GM19395 (cell line): ENCODE results near the gene NUDCD2.
"Not testable (repeated sequence)": the region's sequence is repeated elsewhere in the genome, so short reads cannot be mapped to it uniquely, and the experiment has no call there.

ENCODE experiments used
- ATAC-seq: cut with Tn5 transposase; IDR thresholded peaks from one replicate; pipeline ENCODE4 v1.9.1; 2021; ENCODE audit warnings: mild to moderate bottlenecking, moderate library complexity; ENCODE audit not compliant: unreplicated experiment

Gene NUDCD2

DNA sequence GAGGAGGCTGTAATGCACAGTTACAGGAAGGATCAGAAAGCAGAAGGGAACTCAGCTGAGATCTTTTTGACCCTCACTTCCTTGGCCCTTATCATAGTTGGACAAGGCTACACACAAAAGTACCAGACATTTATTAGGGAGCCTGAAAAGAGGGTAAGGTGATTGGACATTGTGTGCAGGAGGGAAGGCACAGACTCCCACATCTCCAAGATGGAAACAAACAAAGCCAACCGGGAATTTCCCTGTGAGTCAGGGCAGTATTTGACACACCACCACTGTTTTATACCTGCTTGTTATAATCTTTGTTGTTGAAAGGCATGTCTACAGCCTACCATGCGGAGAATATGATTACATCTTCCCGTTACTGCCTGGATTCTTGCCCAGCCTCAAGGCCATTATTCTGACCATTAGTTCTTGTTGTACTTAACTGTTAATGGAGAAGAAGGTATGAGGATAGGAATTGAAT is 25.5 kb downstream of the NUDCD2 start:
- no peak for ATAC-seq

DNA sequence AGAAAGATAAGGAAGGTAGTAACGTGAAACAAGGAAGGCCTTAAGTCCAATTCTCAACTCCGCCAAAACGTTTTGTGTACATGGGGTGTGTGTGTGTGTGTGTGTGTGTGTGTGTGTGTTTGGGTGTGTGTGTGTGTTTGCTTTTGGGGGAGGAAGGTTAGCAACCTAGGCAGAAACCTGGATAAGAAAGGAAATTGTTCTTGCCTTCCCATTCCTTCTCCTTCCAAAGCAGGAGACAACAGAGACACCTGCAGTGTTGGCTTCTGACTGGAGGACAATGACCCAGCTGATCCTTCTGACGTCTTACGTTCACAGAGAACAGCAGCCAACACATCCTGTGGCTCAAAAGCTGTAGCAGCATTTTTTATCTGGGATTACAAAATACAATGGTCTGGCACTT is 26.6 kb downstream of the NUDCD2 start:
- ATAC-seq: no peak

DNA sequence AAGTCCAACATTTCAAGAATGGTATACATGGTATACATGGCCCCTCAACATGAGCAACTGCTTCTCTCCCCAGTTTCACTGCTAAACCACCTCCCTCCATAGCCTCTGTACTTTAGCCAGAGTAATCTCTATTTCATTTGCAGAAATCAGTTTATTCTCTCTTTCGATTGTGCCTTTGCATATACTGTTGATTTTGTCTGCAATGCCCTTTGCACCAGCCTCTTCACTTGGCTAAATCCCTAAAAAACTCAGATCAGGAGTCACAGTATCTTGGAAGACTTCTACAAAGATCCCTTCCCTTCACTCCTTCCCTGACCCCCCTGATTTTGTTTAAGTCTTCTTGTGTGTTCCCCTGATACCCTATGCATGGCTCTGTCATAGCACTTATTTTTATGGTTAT is 27.4 kb downstream of the NUDCD2 start:
- no peak for ATAC-seq

DNA sequence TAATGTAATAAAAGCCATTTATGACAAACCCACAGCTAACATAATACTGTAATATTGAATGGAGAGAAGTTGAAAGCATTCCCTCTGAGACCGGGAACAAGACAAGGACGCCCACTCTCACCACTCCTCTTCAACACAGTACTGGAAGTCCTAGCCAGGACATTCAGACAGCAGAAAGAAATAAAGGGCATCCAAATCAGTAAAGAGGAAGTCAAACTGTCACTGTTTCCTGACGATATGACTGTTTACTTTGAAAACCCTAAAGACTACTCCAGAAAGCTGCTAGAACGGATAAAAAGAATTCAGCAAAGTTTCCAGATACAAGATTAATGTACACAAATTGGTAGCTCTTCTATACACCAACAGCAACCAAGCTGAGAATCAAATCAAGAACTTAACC is 33.8 kb downstream of the NUDCD2 start:
- not testable (repeated sequence) for ATAC-seq

DNA sequence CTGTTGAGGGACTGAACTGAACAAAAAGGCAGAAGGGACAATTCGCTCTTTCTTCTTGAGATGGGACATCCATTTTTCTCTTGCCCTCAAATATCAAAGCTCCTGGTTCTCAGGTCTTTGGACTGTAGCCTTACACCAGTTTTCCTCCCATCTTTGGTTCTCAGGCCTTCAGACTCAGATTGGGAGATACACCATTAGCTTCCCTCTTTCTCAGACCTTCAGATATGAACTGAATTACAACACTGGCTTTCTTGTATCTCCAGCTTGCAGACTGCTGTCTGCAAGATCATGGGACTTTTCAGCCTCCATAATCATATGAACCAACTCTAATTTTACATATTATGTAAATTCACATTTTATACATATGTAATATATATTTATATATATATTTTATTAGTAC is 35.1 kb downstream of the NUDCD2 start:
- no peak for ATAC-seq

DNA sequence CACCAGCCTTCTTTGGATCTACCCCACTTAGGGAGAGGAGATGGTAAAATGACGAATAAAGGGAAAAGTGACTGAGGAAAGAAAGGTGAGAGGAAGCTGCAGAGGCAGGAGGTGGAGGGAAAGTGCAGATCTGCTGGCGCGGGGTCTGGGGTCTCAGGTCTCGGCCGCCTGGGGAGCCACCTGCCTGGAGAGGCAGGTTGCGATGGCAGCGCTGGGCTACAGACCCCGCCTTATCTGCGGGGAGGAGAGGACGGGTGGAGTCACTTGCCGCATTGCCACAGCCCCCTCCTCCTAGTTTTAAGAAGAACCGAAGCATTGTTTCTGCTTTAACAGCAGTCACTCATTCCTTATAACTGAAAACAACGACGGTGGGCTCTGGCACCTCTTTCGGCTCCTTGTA is 44.2 kb downstream of the NUDCD2 start:
- not testable (repeated sequence) for ATAC-seq

DNA sequence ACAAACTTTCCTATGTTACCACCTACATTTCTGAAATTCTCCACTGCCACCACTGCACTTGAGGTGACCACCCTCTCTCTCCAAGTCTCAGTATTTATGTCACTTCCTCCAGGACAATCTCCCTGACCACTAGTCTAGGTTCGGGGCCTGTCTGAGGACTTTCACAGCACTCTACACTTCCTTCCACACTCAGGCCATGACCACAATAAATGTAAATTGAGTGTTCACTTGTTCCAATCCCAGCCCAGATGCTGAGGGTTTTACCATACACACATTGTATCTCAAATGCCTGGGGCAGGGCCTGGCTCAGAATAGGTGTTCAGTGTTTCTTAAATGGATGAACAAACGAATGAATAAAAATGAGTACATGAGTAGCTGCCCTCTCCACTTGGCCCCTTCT is 49.4 kb downstream of the NUDCD2 start:
- peak; percentile 38 for ATAC-seq

DNA sequence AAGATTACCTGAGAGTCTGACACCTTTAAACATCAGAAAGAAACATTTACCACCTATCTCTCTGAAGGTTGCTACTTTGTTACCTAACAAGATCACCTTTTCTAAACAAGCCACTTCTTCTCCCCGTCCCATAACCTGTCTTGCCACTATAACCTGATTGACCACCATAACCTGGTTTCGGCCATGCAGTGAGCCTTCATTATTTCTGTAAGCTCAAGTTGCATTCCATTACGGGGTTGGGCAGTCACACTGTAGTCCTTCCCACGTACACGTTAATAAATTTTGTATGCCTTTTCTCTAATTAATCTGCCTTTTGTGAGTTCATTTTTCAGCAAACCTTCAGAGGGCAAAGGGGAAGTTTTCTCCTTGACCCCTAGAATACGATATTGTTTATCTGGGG is 50.5 kb downstream of the NUDCD2 start:
- ATAC-seq: no peak

DNA sequence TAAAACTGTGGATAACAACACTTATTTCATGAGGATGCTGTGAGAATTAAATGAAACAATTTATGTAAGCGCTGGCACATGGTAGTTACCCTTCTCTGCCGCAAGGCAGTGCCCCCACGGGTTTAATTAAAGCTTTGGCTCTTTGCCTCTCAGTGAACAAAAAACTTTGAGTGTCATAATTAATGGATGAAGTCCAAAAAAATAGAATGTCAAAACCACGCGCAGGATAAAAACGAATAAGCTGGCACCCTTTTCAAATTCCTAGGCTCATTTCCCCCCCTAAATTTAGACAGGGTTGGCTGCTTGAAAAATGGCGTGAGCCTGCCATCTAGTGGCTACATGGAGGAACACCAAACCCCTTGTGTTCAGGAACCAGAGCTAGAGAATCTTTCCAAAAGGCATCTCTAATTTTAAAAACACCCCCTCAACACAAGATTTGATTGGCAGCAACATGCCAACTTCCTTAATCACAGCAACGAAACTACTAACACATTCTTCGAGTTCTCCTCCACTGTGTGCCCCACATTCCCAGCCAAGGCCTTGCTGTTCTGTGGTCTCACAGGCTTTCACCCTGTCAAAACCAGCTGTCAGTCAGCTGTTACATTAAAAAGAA is 51.5 kb downstream of the NUDCD2 start:
- ATAC-seq: peak; percentile 77

DNA sequence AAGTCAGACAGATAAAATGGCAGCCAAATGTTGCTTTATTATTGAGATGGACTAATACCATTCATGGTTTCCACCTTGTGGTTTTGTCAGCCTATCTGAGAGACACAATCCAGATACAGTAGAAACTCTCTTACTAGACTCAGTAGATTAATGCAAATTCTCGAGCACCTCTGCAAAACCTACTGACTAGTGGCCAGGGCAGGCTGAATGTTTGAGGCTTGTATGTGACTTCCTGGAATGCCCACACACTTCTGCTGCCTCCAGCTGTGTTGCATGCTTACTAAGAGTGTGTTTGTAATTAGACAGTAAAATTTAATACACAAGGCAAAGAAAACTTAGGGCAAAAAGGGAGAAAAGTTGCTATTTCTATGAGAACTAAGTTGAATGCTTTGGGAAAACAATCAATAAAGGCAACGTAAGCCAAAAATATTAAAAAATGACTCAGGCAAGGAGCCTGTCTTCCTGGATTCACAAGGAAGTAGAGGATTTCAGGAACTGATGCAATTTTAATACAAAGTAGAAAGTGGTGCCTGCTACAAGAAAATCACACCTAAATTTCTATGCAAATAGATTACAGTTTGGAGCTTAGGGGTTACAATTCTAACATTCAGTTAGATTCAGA is 52.8 kb downstream of the NUDCD2 start:
- ATAC-seq: peak; percentile 85

DNA sequence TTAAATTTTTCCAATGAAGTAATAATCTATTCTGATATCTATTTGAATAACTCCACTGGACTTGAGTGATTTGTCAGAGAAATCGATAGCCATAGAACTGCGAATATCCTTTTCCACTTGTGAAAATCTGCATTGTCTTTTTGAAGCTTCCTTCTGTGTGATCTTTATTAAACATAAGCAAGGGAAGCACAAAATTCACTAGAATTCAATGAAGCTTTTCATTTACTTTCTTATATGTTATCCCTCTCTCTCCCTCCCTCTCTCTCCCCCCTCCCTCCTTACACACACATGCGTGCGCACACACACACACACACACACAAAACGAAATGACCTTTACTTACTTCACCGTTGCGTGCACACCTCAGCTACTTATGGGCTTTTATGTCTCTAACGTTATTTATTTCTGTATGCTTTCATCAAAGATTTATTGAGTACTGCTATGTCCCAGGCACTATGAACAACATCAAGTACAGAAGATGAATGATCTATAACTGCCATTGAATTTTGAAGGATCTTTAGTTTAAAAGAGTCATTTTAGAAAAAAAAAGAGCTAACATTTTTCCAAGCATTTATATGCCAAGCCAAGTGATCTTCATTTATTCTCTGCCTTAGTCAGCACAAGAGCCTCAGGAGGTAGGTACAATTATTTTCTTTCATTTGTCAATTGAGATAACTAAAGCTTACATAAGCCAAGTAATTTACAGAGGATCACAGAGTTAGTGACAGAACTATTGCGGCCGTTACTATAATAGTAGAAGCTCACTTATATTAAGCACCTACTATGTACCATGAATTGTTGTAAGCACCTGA is 55.3 kb downstream of the NUDCD2 start:
- ATAC-seq: no peak

DNA sequence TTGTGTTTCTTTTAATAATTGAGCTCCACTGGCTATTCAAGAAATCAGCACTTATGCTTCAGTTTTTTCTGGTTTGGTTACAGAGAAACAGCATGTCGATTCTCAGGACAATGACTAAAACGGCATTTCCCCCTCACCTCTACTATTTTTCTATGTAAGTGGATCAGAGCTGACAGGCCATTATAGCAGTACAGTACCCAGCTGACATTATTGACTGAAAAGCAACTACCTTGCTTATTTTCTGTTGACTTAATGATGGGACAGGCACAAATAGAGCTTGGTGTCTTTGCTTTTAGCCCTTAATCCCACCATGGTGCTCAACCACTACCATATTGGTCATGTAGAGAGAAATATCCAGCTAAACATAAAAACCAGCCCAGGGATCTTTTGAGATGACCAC is 57.9 kb downstream of the NUDCD2 start:
- no peak for ATAC-seq

DNA sequence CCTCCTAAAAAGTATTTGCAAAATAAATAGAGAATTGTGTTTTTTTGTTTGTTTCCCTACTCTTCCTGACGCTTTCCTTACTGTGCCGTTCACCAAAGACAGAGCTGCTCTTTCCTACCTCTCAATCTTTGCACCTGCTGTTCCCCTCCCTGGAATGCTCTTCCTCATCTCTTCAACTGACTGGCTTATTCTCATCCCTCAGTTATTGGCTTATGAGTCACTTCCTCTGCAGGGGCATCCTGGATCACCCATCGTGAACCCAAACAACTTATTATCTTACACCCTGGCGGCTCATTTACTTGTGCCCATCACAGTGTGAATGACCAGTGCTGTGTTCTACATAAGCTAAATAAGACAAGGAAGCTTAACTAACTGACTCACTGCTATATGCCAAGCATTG is 58.6 kb downstream of the NUDCD2 start:
- no peak for ATAC-seq

DNA sequence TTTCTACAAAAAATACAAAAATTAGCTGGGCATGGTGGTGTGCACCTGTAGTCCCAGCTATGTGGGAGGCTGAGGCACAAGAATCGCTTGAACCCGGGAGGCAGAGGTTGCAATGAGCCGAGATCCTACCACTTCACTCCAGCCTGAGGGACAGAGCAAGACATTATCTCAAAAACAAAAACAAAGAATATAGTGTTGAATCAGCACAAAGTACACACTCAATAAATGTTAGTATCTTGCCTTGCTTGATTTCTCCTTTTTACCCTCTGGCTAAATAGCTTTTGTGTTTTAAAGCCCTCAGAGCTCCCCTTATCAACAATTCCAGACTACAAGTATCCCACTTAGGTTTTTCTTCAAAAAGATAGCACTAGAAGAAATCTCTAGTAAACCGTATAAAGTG is 60.0 kb downstream of the NUDCD2 start:
- ATAC-seq: no peak

DNA sequence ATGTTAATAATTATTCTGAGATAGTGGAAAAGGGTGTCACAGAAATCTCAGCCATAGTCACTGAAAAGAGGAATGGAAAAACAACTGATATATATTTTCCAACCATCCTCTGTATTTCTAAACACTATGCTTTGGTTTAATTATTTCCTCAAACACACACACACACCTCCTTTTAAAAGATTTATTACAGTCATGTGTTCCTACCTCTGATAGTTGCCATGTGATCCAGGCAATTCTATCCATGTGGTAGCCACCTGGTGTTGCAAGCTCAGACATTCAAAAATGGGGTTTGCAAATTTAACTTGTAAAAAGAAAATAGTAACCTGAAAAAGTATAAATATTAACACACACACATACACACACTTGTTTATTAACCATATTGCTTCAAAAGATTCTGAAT is 62.5 kb downstream of the NUDCD2 start:
- ATAC-seq: no peak

DNA sequence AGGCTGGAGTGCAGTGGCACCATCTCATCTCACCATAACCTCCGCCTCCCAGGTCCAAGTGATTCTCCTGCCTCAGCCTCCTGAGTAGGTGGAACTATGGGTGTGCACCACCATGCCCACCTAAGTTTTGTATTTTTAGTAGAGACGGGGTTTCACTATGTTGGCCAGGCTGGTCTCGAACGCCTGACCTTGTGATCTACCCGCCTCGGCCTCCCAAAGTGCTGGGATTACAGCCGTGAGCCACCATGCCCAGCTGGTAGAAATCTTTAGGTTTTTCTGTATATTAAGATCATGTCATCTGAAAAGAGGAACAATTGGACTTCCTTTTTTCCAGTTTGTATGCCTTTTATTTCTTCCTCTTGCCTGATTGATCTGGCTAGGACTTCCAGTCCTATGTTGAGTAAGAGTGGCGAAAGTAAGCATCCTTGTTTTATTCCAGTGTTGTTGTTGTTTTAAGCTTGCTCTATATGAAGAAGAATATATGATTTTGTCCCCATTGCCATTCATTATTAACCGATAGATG is 63.0 kb downstream of the NUDCD2 start:
- not testable (repeated sequence) for ATAC-seq
